ENCODE results near the gene SOD1.

SOD1 gene

DNA sequence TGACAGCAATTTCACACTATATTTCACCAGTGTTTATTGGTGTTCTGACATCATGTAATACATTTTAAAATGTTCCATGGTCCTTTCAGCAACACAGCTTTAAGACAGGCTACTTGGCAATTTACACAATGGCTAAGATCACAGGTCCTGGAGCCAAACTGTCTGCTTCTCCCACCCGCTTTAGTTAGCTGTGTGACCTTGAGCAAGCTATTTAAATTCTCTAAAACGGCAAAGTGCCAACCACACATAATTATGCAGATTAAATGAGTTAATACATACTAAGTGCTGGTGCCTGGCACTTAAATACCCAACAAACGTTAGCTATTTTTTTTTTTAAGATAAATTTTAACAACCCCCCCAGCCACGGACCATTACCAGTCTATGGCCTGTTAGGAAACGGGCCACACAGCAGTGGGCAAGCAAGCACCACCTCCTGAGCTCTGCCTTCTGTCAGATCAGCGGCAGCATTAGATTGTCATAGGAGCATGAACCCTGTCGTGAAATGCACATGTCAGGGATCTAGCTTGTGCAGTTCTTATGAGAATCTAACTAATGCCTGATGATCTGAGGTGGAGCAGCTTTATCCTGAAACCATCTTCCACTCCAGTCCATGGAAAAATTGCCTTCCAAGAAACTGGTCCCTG lies 26.9 kb downstream of the SOD1 start:
- no peak for DNase-seq

DNA sequence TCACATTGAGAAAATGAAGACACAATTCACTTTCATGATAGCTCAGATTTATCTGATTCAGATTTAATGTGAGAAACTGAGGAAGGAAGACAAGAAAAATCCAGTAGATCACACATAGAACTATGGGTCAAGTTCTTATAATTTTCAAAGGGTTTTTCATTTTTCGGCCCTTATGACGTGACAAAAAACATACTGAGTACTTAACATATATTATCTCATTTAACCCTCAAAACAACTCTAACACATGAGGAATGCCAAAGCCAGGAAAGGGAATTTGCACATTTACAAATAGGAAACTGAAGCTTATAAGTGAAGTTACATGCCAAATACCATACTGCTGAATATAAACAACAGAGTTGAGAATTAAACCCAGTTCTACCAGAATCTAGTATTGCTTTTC lies 27.6 kb downstream of the SOD1 start:
- no peak for DNase-seq

DNA sequence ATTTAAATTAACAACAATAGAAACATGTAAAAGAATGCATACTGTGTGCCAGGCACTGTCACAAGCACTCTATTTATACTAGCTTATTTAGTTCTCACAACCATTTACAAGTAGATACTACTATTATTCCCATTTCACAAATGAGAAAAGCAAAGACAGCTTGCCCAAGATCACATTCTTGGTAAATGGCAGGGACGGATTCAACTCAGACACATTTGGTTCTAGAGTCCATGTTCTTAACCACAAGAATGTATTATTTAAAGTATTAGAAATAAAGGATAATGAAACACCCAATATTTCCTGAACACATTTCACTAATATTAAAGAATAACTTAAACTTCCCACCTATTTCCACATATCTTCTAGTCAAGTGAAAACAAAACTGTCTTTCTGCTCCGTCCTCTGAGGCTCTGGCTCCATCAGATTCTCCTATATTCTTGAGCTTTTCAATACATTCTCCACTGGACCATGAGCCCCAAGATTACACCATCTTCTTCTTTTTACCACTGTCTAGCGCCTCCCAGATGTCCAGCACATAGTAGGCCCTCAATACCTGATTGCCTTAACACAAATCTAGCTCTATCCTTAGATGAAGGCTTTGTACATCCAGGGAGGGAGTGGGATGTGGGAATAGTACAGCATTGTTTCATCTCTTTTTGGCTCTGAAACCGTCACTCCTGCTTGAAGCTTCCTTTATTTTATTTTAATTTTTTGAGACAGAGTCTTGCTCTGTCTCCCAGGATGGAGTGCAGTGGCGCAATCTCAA lies 29.3 kb downstream of the SOD1 start:
- DNase-seq: no peak

DNA sequence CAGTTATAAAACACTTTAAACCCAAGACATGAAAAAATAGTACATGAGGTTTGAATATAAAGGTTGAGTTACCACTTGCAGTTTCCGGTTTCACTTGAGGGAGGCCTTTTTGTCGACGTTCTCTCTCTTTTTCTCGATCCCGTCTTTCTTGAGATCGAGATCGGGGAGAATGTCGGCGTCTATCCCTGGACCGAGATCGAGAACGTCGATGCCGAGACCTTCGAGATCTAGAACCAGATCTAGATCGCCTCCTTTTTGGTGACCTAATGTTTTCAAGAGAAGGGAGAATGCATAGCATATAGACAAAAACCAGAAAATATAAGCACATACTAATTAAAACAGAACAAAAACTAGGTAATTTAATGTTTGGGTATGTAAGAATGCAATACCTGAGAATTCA lies 33.7 kb downstream of the SOD1 start:
- no peak for DNase-seq

DNA sequence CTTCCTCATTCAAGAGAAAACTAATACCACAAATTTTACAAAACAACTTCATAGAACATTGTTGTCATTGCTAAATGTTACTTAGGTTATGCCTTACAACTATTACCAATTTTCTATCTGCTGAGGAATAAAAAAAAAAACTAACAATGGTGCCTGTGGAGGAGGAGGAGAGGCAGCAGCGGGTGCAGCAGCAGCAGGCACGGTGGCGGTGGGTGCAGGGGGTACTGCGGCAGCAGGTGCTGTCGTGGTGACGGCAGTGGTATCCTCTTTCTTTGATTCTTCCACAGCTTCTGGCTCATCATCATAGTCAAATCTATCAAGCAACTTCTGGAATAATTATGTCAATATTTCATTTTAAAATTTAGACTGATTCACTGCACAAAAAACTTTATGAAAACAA lies 36.9 kb downstream of the SOD1 start:
- DNase-seq: no peak

DNA sequence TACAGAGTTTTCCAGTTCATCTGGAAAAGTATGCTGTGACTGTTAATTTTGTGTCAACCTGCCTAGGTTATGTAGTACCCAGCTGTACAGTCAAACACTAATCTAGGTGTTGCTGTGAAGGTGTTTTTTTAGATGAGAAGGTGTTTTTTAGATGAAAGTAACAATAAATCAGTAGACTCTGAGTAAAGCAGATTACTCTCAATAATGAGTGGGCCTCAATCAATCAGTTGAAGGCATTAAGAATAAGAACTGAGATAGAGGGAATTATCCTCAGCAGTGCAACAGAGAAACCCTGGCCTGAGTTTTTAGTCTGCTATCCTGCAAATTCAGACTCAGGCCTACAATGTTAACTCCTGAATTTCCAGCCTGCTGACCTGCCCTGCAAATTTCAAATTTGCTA lies 39.0 kb downstream of the SOD1 start:
- DNase-seq: no peak

DNA sequence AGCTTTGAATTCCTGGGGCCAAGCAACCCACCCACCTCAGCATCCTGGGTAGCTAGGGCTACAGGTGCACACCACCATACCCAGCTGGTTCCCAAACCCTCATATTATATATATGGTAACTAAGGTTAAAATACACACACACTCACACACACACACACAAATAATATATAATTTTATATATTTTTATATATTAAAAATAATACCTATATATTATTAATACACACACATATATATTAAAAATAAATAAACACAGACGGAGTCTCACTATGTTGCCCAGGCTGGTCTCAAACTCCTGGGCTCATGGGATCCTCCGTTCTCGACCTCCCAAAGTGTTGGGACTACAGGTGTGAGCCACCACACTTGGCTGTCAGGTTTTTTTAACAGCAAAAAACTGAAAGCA lies 40.5 kb downstream of the SOD1 start:
- DNase-seq: no peak

DNA sequence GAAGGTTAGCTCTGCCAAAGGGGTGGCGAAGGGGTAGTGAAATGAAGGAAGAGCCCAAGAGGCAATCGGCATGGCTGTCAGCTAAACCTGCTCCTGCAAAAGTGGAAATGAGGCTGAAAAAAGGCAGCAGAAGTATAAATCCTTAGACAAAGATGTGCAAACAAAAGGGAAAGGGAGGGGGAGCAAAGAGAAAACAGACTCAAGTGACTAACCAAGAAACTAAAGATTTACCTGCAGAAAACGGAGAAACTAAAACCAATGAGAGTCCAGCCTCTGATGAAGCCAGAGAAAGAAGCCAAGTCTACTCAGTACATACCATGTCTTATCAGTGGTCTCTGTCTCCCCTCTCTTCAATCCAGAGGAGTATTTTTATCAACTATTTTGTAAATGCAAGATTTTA lies 47.1 kb downstream of the SOD1 start:
- no peak for DNase-seq

DNA sequence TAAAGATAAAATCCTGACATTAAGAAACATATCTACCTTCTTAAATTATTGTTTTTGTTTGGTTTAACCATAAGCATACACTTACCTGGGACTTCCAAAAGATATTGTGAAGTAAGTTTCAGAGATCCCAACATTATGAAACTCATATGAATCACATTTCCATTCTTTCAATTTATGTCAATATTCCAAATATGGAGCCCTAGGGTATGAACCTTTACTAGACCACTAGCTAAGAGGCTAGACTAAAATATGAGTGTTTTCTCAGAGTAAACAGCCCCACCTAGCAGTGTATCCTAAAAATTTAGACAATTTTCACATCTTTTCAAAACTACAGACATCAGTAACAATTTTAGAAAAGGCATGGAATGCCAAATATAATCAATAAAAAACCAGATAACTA lies 48.0 kb downstream of the SOD1 start:
- no peak for DNase-seq

DNA sequence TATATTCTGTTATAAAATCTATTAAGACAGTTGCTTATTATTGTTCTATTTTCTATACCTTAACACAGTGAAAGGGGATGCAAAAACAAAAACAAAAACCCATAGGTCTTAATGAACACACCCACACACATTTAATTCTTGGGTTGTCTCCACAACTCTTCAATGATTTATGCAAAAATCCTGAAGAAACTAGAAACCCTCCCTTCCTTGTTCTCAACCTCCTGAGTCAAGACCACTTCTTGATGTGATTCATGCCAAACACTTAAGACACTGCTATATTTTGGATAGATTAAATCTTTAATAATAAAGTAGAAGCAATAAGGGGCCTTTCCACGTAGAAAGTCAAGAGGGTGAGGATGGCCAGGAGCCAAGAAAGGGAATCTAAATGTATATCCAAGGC lies 49.0 kb downstream of the SOD1 start:
- no peak for DNase-seq

DNA sequence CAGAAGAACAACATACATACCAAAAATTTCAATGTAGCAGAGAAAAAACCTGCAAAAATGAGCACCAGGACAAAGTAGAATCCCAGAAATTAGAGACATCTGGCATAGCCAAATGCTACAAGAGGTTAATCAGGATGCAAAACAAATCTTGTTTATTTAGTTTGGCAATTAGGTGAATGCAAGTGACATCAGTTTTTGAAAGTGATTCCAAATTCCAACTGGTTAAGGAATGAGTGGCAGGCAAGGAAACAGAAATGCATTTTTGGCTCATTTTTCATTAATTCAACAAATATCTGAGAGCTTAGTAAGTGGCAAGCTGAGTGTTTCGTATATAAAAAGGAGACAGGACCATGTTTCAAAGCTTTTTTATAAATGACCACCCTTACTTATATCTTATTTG lies 51.1 kb downstream of the SOD1 start:
- DNase-seq: no peak

DNA sequence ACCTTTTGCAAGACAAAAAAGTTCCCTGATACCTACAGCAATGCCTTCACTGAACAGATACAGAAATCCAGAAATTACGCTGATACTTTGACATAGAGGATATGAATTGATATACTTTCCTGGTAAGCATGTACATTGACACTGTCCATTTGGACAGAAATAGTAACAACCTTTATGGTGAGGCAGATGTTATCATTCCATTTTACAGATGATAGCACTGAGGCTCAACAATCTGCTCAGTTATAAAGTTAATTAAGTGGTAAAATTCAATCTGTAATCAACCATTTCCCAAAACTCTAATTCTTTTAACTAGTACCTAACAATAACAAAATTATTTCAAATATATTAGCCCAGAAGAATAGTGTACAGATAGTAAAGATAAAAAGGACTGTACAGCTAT lies 51.8 kb downstream of the SOD1 start:
- no peak for DNase-seq

DNA sequence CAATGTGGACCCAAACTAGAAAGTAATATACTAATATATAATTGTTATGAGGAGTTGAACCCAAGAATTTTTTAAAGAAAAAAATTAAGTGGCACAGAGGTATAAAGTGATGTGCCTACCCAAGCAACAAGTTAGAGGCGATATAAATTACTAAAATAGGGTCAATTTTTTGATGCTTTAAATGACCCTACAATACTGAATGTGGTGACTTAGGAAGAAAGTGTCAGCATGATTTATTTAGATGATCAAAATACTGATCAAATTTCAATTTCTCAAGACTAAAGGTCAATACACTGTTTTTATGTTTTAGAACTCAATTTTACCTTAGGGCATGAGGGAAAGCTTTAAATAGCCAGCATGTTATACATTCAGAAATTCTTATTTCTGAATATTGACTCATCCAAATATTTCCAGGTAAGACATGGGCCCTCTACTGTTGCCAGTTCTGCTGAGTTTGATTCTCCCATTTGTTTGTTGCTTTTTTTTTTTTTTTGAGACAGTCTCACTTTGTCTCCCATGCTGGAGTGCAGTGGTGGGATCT lies 52.3 kb downstream of the SOD1 start:
- DNase-seq: no peak

DNA sequence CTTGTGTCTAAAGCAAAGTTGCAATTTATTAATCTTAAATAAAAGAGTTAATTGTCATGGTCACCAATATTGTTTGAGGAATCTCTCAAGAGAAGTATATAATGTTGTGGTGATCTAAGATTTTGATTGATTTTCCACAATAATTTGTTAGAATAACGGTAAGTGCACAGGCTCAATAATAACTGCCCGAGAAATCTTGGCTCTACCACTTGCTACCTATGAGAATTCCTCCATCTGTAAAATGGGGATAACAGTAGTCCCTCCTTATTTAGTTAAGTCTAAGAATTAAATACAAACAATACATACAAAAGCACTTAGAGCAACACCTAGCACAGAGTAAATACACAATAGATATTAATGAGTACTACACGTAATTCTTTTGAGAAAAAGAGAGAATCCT lies 53.6 kb downstream of the SOD1 start:
- DNase-seq: no peak

DNA sequence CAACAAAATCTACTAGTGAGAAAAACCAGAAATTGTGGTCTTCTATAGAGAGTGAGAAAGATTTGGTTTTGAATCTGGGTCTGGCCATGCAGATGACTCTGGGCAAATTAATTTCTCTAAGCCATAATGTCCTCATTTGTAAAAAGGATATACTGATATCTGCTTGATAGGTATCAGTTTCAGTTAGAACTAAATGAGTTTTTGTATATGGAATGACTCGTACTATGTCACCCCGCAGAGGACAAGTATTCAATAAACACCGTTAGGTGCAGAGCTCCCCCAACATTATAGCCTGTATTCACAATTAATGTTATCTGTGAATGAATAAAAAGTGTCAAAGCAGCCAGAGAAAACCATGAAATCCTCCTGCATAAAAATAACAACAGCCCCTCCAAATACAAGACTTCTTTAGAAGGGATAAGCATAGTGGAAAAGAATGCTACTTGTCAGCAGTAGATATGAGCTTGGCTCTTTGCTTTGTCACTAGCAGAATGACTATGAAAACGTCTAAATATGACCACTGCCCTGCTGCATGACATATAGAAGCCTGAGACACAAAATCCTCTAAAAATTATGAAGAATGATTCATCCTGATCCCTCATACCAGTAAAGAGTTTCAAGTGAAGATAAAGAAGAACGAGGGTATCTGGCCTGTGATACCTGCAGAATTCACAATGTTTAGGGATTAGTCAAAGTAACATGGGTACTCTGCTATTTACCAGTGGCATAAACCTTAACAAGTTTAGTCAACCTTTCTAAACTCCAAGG lies 54.7 kb downstream of the SOD1 start:
- no peak for DNase-seq

DNA sequence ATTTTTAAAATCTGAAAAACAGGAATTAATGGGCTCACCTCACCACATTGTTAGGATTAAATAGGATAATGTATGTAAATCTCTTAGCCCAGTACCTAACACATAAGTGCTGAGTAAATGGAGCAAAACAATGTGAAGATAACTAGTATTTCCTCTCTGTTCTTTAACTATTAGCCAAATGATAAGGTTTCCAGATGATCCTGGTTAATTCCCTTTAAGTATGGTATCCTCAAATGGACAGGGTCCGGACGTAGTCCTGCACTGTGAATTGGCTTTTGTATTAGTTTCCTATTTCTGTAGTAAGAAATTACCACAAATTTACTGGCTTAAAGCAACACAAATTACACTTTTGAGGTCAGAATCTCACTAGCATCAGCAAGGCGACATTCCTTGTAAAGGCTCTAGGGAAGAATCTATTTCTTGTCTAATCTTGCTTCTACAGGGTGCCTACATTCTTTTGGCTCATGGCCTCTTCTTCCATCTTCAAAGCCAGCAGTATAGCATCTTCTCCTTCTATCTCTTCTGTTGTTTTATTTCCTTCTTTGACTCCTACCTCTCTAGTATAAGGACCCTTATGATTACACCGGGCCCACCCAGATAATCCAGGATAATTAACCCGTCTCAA lies 55.4 kb downstream of the SOD1 start:
- DNase-seq: no peak

DNA sequence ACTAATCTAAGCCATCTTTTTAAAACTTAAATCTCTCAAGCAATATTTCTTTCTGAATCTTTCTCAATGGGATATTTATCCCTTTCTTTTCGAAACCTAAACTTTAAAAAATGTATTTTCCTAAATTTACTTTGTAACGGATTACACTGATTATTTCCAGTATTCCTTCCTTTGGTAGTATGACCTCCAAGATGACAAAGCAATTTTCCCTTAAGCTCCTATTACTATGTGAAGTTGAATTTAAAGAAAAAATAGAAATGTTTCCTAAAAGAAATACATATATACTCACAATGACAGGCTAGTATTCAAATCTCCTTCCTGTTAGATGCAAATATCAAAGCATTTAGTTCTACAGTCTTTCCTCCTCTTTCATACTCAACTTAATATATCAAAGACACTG lies 56.6 kb downstream of the SOD1 start:
- DNase-seq: no peak

All from T-helper 9 cell (primary cell).